ENCODE data around the gene BRD9. TPM values are rescaled to one million over a fixed set of nuclear protein-coding genes. Genes with fewer than 3 reads are reported as not detected.
A peak's percentile ranks its signal among the peaks of the same experiment; 100 is the strongest.

BRD9 gene
- total and polyA plus RNA-seq, 9 of the 15 experiments (the other 6 are each of a cell fraction or from before 2014, with no cell fraction given) = 2.4 to 68.7 (median 44.9) TPM

GRCh38 chr5:862367-863243 is 30.0 kb downstream of the BRD9 start:
- in situ Hi-C loops (cut with MboI) = no loop called here
- ATAC-seq = peak; percentile 27
- peaks cover 54% of the 10 kb centered on the region; the same call in 2 of the 3 replicates for H3K36me3 ChIP-seq (ENCODE audit: control insufficient read depth, insufficient read depth, low read length)

More at GRCh38 chr5:862367-863243, 30.0 kb downstream of the BRD9 start:
- no peak overlapping the region for H3K27ac ChIP-seq (ENCODE audit: extremely low read depth, low read depth, low read length)
- CTCF ChIA-PET (ENCODE audit: low intra/inter-chr PET ratio) = no interaction called here
- BruUV-seq (replicated peaks) = no TSS peak
- POLR2A ChIA-PET = interaction anchor here (0.6 to 1.5 kb wide), 6 partner anchors 10 to 351 kb away, joined by 3 to 8 read pairs (median 3); no protein-coding TSS in a partner anchor
- peaks cover 0 to 37% of the 10 kb centered on the region in 2 experiments; a peak in 2 of 5 replicates for H3K4me1 ChIP-seq (replicated peaks in 1 of 2; ENCODE audit: control insufficient read depth in 2 of 2, insufficient read depth in 2 of 2, low read length in 2 of 2)
- no peak overlapping the region for H2AFZ ChIP-seq (ENCODE audit: low read depth, low read length)
- H3K9me3 ChIP-seq (replicated peaks; ENCODE audit: control insufficient read depth, insufficient read depth, low read depth, low read length) = no peaks in the 10 kb centered on the region
- no peaks in the 10 kb centered on the region for H3K9me1 ChIP-seq (ENCODE audit: control insufficient read depth, insufficient read depth, low read length)
- 89% methylated on average over 25 of the region's 25 CpGs for WGBS (ENCODE audit: insufficient coverage, low coverage, missing lambda C conversion rate)
- no peak for FAIRE-seq
- no peaks in the 10 kb centered on the region for H3K79me2 ChIP-seq (ENCODE audit: control insufficient read depth, insufficient read depth, low read length)
- intact Hi-C loops (cut with micrococcal nuclease) = no loop called here
- TF ChIP-seq HMGN3 (IDR thresholded peaks at IDR 0.05; ENCODE audit: borderline replicate concordance, extremely low read depth, insufficient read length, low read depth, low read length) (peak; percentile 6), RBFOX2 (IDR thresholded peaks at IDR 0.05; ENCODE audit: low read depth, low read length) (peak; percentile 40; the same call in 1 of the 2 replicates), SUPT5H (IDR thresholded peaks at IDR 0.05) (0 out of 2 replicates have a peak, but pooled peaks have one; percentile 25), POLR2H (tag; IDR thresholded peaks at IDR 0.05; ENCODE audit: low read depth) (0 out of 2 replicates have a peak, but pooled peaks have one; percentile 34), TARDBP (IDR thresholded peaks at IDR 0.05) (no peak), HNRNPLL (IDR thresholded peaks at IDR 0.05; ENCODE audit: low read depth, low read length, poor library complexity, severe bottlenecking) (no peak), POLR2G (IDR thresholded peaks at IDR 0.05; ENCODE audit: low read depth, low read length) (peak; percentile 66), CREB1 (IDR thresholded peaks at IDR 0.05) (0 out of 2 replicates have a peak, but pooled peaks have one; percentile 23), CREB1 (CRISPR knock-in tag; IDR thresholded peaks at IDR 0.05) (no peak), RBM22 (IDR thresholded peaks at IDR 0.05; ENCODE audit: low read depth, low read length, poor library complexity, severe bottlenecking) (peak; percentile 25)
- H3K4me2 ChIP-seq (ENCODE audit: insufficient read depth, low read length) = no peak overlapping the region
- no peak overlapping the region for H3K4me3 ChIP-seq
- DNase-seq (ENCODE audit: extremely low read depth in 1 of 4, low spot score in 3 of 4) = peak in 1 of 4 experiments; percentile 22
- no peaks in the 10 kb centered on the region for H3K27me3 ChIP-seq (ENCODE audit: control insufficient read depth in 2 of 2, insufficient read depth in 2 of 2, low read length in 2 of 2)
- H3K9ac ChIP-seq (ENCODE audit: insufficient read depth in 1 of 2, low read depth in 2 of 2, low read length in 2 of 2) = peak overlapping the region in 1 of 2 experiments; percentile 69; a peak in 2 of 4 replicates
- H4K20me1 ChIP-seq (replicated peaks; ENCODE audit: control insufficient read depth, insufficient read depth, low read length) = peaks cover 19% of the 10 kb centered on the region

Data from K562 (cell line).